ENCODE measurements around the gene UBE2E2.

The UBE2E2 gene

DNA sequence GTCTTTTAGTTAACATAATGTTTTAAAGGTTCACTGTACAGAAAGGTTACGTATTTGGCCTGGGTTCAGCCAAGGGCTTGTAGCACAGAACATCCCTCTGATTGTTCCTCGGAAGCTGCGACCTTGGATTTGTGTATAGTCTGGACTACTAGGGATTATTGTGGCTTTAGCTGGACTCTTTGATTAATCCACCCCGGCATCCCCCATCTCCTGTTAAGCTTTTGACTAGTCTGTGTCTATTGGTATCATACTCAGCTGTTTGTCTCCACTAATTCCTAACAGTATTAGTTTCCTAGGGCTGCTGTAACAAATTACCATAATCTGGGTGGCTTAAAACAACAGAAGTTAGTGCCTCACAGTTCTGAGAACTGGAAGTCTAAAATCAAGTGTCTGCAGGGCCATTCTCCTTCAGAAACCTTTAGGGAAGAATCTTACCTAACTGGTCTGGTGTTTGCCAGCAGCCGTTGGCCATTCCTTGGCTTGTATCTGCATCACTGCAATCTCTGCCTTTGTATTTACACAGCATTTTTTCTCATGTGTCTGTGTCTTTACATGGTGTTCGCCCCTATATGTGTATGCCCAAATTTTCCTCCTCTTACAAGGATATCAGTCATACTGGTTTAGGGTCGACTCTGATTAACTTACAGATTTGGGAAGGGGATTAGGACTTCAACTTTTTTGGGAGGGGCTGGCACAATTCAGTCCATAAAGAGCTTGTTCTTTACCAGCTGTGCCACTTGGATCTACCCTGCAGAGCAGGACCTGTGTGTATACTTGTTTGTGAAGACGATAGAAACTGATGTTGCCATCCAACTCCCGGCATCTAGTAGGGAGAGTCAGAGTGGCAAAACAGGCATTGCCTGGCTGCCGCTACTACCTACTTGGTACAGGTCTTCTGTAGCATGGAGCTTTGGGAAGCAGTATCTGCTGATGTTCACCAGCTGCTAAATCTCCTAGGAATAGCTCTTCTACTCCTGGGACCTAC is 117.8 kb downstream of the UBE2E2 start:
- no peak for ATAC-seq
- TF ChIP-seq ARNTL (CRISPR knock-in tag; IDR thresholded peaks at IDR 0.05; ENCODE audit: borderline replicate concordance, low read depth) (no peak), ZFP3 (CRISPR knock-in tag; IDR thresholded peaks at IDR 0.05) (no peak), SNAI2 (CRISPR knock-in tag; IDR thresholded peaks at IDR 0.05) (no peak), GLIS3 (CRISPR knock-in tag; IDR thresholded peaks at IDR 0.05) (no peak), BACH2 (CRISPR knock-in tag; IDR thresholded peaks at IDR 0.05; ENCODE audit: borderline replicate concordance) (no peak), CSDC2 (CRISPR knock-in tag; IDR thresholded peaks at IDR 0.05) (no peak)
- TF ChIP-seq, protein P1, sequence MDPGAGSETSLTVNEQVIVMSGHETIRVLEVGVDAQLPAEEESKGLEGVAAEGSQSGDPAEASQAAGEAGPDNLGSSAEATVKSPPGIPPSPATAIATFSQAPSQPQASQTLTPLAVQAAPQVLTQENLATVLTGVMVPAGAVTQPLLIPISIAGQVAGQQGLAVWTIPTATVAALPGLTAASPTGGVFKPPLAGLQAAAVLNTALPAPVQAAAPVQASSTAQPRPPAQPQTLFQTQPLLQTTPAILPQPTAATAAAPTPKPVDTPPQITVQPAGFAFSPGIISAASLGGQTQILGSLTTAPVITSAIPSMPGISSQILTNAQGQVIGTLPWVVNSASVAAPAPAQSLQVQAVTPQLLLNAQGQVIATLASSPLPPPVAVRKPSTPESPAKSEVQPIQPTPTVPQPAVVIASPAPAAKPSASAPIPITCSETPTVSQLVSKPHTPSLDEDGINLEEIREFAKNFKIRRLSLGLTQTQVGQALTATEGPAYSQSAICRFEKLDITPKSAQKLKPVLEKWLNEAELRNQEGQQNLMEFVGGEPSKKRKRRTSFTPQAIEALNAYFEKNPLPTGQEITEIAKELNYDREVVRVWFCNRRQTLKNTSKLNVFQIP (CRISPR knock-in tag; IDR thresholded peaks at IDR 0.05; ENCODE audit: borderline replicate concordance, low read depth), result no peak
- TF ChIP-seq, protein P2, sequence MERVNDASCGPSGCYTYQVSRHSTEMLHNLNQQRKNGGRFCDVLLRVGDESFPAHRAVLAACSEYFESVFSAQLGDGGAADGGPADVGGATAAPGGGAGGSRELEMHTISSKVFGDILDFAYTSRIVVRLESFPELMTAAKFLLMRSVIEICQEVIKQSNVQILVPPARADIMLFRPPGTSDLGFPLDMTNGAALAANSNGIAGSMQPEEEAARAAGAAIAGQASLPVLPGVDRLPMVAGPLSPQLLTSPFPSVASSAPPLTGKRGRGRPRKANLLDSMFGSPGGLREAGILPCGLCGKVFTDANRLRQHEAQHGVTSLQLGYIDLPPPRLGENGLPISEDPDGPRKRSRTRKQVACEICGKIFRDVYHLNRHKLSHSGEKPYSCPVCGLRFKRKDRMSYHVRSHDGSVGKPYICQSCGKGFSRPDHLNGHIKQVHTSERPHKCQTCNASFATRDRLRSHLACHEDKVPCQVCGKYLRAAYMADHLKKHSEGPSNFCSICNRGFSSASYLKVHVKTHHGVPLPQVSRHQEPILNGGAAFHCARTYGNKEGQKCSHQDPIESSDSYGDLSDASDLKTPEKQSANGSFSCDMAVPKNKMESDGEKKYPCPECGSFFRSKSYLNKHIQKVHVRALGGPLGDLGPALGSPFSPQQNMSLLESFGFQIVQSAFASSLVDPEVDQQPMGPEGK (CRISPR knock-in tag; IDR thresholded peaks at IDR 0.05; ENCODE audit: borderline replicate concordance), result no peak

DNA sequence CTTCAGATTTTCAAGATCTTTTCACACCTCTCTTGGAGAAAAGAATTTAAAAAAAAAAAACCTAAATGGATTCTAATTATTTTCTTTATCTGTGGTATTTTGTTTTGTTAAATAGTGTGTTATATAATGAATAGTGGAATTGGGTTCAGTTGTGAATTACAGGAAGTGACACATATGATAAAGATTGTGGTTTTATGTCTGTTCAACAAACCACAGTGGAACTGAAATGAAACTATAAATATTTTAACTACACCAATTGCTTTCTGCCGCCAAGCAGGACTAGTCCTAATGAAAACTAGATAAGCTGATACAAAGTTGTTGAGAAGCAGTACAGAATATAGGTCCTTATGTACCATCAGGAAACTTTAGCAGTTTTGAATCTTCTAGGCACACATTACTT is 121.6 kb downstream of the UBE2E2 start:
- ATAC-seq, result peak; percentile 76
- TF ChIP-seq ISL1 (CRISPR knock-in tag; IDR thresholded peaks at IDR 0.05) (no peak), TCF4 (CRISPR knock-in tag; IDR thresholded peaks at IDR 0.05; ENCODE audit: borderline replicate concordance) (no peak), ZFP3 (CRISPR knock-in tag; IDR thresholded peaks at IDR 0.05) (no peak), ZC3H10 (CRISPR knock-in tag; IDR thresholded peaks at IDR 0.05) (0 out of 2 replicates have a peak, but pooled peaks have one; percentile 6)

DNA sequence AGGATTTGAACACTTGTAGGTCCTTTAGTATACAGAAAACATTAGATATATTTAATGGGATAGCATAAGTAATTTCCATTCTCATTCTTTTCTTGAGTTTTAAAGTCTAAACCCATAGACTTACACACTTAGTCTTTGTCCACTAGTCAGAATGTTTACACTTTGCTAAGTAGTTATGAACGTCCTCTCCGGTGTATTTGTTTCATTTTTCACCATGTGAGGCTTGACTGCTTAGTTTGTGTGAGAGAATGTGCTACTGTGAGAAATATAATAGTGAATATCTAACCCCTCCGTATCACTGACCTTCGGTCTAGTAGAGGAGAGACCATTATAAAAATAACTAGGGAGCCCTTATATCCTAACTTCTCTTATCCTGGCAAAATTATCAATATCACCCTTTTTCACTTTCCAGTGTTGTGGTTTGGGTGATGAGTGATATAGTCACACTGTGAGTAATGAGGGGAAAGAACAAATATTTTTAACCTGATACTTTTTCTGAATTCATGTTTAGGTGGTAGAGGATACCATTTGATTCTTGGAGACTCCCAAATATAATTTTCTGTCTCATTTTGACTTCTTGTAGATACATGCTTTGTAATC is 122.4 kb downstream of the UBE2E2 start:
- ATAC-seq, result no peak

More for the DNA sequence above, 122.4 kb downstream of the UBE2E2 start:
- TF ChIP-seq PPARA (CRISPR knock-in tag; IDR thresholded peaks at IDR 0.05; ENCODE audit: borderline replicate concordance) (no peak), OSR1 (CRISPR knock-in tag; IDR thresholded peaks at IDR 0.05) (no peak), RARB (CRISPR knock-in tag; IDR thresholded peaks at IDR 0.05) (no peak), TOX (CRISPR knock-in tag; IDR thresholded peaks at IDR 0.05; ENCODE audit: borderline replicate concordance) (no peak), ARNTL (CRISPR knock-in tag; IDR thresholded peaks at IDR 0.05; ENCODE audit: borderline replicate concordance, low read depth) (no peak), SNAI2 (CRISPR knock-in tag; IDR thresholded peaks at IDR 0.05) (no peak), TCF4 (CRISPR knock-in tag; IDR thresholded peaks at IDR 0.05; ENCODE audit: borderline replicate concordance) (no peak), ESRRG (CRISPR knock-in tag; IDR thresholded peaks at IDR 0.05) (no peak), ZNF70 (CRISPR knock-in tag; IDR thresholded peaks at IDR 0.05) (no peak)
- TF ChIP-seq, protein P1 (CRISPR knock-in tag; IDR thresholded peaks at IDR 0.05; ENCODE audit: borderline replicate concordance, low read depth), result no peak
- TF ChIP-seq, protein P3, sequence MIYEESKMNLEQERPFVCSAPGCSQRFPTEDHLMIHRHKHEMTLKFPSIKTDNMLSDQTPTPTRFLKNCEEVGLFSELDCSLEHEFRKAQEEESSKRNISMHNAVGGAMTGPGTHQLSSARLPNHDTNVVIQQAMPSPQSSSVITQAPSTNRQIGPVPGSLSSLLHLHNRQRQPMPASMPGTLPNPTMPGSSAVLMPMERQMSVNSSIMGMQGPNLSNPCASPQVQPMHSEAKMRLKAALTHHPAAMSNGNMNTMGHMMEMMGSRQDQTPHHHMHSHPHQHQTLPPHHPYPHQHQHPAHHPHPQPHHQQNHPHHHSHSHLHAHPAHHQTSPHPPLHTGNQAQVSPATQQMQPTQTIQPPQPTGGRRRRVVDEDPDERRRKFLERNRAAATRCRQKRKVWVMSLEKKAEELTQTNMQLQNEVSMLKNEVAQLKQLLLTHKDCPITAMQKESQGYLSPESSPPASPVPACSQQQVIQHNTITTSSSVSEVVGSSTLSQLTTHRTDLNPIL (CRISPR knock-in tag; IDR thresholded peaks at IDR 0.05; ENCODE audit: low read depth), result no peak
- TF ChIP-seq, protein P4, sequence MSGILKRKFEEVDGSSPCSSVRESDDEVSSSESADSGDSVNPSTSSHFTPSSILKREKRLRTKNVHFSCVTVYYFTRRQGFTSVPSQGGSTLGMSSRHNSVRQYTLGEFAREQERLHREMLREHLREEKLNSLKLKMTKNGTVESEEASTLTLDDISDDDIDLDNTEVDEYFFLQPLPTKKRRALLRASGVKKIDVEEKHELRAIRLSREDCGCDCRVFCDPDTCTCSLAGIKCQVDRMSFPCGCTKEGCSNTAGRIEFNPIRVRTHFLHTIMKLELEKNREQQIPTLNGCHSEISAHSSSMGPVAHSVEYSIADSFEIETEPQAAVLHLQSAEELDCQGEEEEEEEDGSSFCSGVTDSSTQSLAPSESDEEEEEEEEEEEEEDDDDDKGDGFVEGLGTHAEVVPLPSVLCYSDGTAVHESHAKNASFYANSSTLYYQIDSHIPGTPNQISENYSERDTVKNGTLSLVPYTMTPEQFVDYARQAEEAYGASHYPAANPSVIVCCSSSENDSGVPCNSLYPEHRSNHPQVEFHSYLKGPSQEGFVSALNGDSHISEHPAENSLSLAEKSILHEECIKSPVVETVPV (CRISPR knock-in tag; IDR thresholded peaks at IDR 0.05), result no peak
